TTC549 (cell line): ENCODE data around the gene ZNF263.

Experiments
- FAIRE-seq: peaks from 2 replicates; lab custom pipeline; 2012; peaks lifted over from hg19 to GRCh38; lab: Jason Lieb, UNC

ZNF263 gene

DNA sequence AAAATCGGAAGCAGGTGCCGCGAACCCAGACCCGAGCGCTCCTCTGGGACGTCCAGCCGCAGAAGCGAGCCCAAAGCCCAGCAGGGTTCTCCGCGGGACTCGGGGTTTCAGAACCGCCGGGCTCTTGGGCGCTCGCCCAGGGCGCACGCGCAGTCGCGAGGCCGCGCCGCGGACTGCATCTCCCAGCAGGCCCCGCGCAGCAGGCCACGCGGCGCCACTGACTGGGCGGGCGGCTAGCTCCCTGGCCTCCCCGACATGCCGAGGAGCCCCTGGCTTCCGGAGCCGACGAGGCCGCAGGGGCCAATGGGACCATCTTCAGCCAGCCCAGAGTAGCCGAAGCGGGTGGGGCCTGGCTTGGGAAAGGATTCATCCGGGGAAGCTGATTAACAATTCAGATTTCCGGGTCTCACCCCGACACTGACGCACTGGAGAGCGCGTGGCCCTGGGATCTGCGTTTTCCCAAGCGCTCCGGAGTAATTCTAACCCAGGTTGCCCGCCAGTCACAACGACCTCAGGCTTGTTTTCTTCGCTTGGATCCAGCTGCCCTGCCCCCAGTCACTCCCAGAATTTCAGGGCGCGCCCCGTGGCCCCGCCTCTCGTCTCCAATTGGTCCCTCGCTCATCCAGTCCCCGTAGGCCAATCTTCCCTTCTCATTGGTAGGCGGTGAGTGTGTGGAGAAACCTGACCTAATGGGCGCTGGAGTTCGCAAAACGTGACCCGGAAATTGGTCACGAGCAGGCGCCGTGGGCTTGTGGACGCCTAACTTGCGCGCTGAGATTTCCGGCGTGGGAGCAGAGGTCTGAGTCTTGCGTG is at the start of gene ZNF263:
Gene ZNF263, plus strand, starts transcription at position 762 of the 813 bp plus-strand sequence. CDS start 328 bp downstream, outside the sequence.
- peak; percentile 90 for FAIRE-seq

DNA sequence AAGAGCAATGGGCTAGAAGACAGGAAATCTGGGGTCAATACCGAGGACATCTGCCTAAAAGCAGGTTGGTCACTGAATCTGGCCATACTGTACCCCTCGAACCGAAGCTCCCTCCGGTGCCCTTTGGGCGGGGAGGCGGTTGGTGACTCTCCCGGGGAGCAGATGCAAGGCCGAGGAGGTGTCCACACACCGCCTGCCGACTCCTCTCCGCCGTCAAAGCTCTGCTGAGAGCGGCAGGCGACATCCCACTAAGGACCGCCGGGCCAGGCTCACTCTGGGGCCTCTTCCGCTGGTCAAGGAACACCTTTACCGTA is 48.8 kb upstream of the ZNF263 start:
- FAIRE-seq, result no peak

DNA sequence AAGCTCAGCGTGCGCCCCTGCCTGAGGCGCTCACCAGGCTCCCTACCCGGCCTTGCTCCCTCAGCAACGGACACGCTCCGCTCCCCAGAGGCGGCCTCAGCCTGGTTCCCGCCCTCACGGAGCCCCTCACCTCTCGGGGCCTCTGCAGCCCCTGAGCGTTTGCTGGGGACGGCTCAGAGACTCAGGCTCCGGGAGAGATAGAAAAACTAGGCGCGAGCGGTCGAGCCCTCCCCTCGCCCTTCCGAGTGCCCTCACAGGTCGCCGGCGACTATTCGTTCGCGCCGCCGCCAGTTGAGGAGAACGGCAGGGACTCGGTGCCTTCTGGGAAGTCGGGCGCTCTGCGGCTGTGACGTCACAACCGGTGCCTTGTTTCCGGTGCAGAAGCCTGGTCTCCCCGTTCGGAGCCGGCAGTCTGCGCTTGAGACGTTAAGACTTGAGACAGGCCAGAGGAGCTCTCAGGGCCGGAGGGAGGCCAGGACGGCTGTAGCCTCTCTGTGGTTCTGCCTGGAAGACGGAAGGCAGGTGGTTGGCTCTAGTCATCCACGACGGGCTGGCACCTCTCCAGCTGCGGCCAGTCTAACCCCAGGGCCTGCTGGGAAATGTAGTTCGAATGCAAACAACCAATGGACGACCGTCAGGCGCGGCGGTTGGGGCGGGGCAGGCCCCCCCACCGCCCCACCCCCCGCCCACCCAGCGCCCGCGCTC is 48.3 kb upstream of the ZNF263 start, which contains the start of gene ZNF200:
Gene ZNF200, minus strand, starts transcription at position 302 of the 705 bp plus-strand sequence. CDS start 1,403 bp downstream, outside the sequence.
- no peak for FAIRE-seq

DNA sequence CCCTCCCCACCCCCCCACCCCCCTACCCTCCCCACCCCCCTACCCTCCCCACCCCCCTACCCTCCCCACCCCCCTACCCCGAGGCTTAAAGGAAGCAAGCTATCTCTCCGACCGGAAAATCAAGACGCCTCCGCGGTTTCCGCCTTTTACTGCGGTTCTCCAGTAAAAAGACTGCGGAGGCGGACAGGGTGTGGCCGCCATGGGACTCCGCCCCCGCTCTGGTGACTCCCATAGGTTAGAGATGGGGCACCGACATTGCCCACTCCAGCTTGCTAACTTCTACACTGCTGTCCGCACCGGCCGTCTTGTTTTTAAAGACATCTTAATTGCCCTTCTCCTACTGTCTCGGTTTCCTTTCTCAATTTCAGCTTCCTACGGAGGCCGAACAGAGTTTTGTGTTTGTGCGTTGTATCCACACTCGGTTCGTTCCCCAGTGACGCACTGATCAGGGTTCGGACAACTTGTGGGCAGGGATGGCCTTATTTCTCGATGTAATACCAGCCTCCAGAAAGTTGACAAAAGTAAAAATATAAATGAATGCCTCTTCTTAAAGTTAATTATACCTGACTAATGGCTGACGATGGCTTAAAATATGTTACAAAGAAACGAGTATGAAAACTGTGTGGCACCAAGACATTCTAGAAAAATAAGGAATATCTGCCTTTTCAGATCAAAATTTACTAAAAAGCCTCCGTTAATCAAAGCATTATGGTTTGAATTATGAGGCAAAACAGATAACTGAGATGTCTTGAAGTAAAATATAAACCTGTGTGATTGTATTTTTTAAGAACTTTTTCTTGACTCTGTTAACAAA is 47.2 kb upstream of the ZNF263 start:
- no peak for FAIRE-seq

DNA sequence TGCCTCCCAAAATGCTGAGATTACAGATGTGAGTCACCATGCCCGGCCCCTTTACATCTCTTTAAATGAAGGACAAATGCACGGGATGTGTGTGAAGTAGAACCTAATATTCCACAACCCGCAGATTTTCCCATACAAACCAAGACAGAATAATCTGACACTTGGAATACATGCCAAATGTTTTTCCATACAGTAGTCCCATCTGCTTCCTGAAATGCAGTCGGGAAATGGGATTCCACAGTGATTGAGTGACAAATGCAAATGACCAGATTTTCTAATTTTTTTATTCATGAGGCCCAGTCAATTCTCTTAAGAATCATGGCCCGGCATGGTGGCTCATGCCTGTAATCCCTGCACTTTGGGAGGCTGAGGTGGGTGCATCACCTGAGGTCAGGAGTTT is 41.5 kb upstream of the ZNF263 start:
- FAIRE-seq, result no peak

DNA sequence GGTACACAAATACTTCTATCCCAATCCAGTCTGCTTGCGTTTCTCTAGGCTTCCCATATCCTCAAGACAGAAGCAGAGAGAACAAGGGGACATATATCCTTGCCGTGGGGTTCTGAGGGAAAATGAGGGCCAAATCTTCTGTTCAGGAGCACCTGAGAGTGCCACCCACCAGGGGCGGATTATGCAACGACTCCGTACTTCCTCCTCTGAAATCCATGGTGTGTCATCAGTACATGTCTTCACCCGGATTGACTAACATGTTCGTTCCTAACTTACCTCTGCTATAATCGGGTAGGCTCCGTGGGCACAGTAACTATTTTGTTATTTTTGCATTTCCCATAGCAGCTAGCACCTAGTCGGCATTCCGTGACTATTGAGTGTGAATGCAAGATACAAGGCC is 40.6 kb upstream of the ZNF263 start:
- FAIRE-seq, result no peak

DNA sequence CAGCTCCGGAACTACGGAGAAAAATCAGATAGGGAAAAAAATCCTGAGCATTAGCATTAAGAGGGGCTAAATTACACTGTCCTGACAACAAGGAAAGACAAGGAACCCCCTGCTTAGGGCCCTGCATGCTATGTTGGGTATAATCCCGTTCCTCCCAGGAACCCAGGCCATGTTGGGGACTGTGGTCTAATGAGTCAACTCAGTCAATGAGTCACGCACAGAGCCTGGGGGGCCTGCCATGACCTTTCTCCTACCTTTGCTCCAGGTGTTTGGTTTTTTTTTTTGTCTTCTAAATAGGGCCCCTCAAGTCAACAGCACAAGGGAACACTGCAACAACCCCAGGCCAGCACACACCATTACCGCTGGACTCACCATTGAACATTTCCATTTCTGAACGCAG is 39.4 kb upstream of the ZNF263 start:
- FAIRE-seq, result no peak

DNA sequence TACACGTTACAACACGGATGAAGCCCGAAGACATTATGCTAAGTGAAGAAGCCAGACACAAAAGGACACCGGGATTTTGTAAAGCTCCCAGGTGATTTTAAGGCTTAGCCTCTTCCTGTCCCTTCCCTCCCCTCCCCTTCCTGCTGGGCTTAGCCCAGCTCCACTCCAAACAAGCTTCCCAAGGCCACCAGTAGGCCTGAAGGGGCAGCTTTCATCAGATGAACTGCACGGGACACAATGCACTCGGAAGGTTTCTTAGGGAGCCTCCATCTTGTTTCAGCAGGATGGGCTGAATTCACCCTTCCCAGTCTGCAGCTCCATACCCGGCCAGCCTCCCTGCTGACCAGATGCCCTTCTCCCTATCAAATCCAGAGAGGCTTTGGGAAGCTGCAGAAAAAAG is 37.3 kb upstream of the ZNF263 start:
- no peak for FAIRE-seq

DNA sequence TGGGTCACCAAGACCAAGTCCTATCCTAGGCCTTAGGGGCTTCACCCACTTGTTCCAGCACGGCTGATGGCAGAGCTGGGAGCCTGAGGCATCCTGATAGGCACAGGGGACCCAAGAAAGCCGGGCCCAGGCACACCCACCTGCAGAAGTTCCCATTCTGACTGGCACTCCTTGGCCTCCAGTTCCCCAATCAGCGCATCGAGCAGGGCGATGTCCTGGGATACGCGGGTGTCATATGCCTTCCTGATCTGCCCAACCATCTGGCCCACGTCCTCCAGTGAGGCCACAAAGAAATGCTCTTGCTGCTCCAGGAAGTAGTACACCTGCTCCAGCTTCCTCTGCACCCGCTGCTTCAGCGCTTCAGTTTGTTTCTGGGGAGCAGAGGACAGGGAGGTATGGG is 36.4 kb upstream of the ZNF263 start:
- FAIRE-seq, result no peak

DNA sequence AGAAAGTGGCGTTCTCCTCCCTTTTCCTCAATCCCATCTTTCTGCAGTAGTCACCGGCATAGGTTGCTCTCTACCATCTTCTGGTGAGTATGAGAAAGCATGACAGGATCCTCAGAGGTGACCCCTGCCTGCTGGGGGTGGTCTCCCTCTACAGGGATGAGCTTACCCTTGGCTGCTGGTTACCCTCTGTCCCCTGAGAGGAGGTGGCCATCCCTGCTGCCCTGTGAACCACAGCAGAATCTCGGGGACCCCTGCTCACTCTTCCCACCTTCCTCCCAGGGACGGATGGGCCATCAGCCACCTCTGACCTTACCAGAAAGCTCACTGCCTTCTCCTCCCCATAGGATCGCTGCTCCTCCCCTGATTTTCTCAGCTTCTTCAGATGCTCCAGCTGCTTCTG is 34.7 kb upstream of the ZNF263 start:
- no peak for FAIRE-seq

DNA sequence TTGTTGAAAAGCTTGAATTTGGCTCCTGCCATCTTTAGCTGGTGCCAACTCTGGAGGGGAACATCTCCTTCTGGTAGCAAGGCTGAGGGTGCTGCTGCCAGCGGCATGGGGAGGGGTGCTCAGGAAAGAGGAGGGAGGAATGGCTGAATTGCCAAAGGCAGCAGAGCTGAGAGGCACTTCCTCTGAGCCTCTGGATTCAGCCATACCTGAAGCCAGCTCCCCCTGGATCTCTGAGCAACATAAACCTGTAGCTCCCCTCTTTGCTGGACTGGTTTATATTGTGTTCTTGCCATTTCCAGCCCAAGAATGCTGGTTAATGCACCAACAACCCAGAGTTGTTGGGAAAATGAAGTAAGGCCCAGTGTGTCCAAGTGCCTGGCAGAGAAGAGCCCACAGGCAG is 34.3 kb upstream of the ZNF263 start:
- FAIRE-seq, result no peak

DNA sequence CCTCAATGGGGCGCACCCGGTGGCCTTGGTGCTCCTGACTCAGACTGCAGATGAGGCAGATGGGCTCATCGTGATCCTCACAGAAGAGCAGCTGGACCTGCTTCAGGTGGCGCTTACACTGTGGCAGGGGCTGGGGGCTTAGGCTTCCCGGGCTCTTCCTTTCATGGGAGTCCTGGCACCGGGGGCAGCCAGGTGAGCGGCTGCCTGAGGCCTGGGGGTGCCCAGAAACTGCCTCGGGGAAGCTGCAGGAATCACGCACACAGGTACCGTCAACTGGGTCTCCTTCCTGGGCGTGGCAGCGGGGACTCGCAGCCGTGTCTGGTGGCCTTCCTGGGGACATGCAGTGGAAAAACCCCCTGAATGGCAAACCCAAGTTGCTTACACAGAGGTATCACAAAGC is 33.8 kb upstream of the ZNF263 start:
- FAIRE-seq, result no peak

DNA sequence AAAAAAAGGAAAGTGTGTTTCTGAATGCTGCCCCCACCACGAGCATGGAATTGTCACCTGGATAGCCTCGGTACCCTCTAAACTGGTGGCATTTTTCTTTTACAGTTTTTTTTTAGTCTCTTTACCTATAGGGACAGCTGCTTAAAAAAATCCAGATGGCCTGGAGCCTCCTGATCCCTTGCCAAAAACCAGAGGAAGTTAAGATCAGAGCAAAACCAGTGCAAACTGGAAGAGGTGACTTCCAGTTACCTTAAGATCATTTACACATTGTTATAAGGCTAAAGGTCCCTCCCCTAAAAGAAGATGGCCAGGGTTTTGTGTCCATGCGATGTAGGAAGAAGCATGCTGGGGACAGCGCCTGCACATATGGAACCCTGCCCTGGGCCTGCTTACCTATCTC is 30.3 kb upstream of the ZNF263 start:
- no peak for FAIRE-seq

DNA sequence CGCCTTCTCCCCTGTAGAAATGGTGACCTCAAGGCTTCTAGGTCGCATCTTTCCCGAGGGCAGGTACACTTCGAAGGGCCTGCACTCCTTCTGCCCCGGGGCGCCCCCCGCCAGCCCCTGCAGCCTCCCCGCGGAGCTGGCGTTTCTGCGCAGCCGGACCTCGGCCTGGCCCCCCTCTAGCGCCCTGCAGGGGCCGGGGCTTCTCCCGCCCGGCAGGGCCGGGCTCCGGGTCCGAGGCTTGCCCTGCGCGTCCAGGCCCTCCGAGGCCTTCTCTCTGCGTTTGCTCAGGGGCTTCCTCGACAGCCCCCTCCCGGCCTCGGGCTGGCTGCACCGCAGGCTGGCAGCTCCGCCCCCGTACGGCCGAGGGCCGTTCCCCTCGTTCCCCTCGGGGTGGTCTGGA is 29.0 kb upstream of the ZNF263 start:
- FAIRE-seq, result no peak

DNA sequence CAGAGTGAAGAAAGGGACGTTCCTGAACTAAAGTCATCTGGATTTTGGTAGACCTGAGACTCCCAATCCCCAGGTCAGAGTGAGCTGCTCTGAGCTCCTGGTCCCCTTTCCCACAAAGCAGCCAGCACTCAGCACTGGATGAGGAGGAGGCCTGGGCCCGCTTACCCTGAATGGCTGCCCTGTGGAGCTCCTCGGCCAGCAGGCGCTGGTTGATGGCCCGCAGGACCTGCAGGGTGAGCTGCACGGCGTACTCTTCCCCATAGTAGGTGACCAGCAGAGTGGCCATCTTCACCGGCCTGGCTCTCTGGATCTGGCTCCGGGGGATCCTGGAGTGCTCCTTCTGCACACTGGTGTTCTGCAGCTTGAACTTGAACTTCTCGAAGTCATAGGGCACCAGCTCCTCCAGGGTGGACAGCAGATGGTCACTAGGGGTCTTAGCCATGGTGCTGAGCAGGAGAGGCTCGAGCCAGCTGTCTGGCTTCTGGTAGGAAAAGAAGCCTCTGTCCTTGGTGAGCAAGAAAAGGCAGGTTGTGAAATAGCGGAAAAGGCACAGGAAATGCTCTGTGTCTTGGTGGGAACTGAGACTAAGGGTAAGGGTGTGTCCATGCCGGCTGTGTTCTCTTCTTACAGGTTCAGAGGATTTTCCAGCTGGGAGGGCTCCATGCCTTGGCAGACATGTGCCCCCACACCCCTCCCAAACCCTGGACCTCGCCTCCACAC is 27.0 kb upstream of the ZNF263 start, which contains the start of gene MEFV:
Gene MEFV, minus strand, starts transcription at position 488 of the 720 bp plus-strand sequence. Its CDS starts 46 bp downstream, at position 442.
- FAIRE-seq, result no peak

DNA sequence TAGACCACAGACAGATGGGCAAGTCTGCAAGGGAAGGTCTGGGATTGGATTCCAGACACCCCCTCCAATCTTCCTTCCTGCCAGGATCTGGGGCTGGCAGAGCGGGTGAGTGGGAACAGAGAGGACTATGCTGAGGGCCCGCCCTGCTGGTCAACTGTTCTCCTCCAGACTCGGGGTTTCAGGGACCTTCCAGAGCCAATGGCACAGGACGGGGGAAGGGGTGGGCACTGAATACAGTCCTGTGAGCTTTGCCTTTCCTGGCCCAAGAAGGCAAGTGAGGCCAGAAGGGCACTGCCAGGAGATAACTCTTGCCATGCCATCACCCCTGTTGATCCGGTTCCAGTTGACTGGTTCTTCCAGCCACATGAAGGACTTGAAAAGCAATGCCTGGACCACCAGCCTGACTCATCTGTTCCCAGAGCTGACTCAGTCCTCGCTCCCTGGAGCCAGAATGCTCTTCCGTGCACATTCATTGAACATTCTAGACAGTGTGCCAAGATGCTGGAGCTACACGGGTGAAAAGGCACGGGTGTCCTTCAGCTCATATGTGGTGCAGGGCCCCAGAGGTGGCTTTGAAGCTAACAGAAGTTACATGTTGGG is 26.3 kb upstream of the ZNF263 start:
- FAIRE-seq, result no peak

DNA sequence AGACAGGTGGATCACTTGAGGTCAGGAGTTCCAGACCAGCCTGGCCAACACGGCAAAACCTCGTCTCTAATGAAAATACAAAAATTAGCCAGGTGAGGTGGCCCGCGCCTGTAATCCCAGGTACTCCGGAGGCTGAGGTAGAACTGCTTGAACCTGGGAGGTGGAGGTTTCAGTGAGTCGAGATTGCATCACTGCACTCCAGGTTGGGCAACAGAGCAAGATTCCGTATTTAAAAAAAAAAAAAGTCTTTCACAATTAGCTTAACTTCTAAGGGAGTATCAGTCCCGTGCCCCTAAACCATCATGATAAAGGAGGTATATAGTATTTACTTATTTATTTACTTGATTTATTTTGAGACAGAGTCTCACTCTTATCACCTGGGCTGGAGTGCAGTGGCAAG is 23.5 kb upstream of the ZNF263 start:
- FAIRE-seq, result no peak

DNA sequence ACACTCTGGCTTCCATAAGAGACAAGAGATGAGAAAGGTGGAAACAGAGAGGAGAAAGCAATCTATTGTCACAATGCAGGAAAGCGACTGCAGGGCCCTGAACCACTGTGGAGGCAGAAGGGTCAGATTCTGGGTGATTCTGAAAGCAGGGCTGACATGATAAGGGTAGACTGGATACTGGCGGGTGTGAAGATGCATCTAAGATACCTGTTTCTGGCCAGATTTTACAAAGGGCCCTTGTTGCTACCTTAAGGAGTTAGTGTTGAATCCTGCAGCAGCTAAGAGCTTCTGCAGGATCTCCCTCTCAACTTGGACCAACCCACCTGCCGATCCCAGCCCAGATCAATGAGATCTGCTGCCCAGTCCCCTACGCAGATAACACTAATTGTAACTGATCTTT is 20.8 kb upstream of the ZNF263 start:
- no peak for FAIRE-seq

DNA sequence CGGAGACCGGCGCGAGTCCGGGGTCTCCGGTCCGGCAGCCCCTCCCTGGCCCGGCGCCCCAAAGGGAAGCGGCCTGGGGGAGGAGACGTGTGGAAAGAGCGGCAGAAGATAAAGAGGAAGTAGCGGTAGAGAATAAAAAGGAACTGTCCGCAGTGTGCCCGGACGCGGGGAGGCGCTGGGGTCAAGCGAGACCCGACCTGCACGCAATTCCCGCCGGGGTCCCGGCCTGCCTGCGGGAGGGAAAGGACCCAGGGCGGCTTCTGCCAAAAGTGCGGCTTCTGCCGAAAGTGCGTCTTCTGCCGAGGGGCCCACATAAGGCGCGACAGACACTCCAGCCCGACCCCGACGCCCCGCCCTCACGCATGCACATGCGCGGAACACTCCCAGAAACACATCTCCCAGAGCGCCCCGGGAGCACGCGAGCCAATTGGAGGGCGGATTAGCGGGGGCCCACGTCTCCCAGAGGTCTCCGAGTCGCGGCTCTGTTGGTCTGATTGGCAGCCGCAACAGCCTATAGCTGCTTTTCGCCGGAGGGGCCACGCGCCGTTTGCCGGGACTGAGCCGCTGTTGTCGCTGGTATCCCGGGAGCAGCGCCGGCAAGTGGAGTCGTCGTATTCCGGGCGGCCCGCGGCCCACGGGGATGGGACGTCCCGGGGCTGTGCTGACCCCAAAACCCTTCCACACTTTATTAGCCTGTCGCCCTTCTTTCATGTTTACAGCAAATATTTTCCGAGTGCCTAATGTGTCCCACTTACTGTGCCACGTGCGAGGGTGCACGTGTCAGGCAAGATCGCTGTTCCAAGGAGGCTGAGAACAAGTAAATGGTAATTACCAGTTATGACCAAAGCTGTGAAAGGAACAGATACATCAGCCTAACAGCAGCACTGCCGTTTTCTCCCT is 18.9 kb upstream of the ZNF263 start:
- peak; percentile 62 for FAIRE-seq

DNA sequence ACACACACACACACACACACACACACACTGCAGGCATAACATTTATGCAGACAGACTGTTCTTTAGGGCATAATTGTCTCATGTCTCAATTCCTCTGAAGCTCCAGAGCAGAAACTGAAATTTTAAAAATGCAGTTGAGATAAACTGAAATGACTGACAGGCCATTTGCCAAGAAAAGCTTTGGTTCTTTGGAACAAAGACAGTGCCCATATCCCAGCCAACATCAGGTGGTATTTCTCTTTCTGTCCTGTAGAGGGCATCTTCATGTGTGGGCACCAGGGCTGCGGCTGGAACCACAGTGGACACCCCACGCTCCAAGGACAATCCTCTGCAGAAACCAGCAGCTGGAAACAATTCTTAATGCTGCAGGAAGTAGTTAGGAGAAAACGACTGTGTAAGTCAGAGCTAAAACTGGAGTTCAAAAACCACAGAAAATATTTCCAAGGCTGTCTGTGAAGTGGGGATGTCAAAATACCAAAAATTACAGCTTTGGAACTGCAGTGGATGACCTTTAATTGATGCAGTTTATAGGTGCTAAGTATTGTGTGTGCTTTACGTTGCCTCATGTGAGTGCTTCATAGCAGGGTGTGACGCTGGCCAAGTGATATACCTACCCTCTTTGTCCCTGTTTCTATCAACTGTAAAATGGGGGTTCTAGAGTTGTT is 16.3 kb upstream of the ZNF263 start:
- FAIRE-seq, result no peak
